SU-DHL-6 (cell line): ENCODE measurements around the gene CD300H.

Source experiments
- EZH2phosphoT487 ChIP-seq: fragments of 200-600 bp; sonication (generic), shearing (Covaris generic); conservative IDR thresholded peaks from 2 replicates; pipeline ENCODE4 v1.6.1; 2018; ENCODE audit warnings: mild to moderate bottlenecking, antibody characterized with exemption, low read length, moderate library complexity, mixed read lengths
- TF ChIP-seq, protein P1 (sequence below): fragments of 200-600 bp; sonication (generic); IDR thresholded peaks from one replicate; pipeline ENCODE4 v1.5.1; 2017; ENCODE audit warnings: antibody characterized with exemption, mild to moderate bottlenecking, low read length, moderate library complexity; ENCODE audit not compliant: insufficient read depth, poor library complexity, severe bottlenecking

DNA sequence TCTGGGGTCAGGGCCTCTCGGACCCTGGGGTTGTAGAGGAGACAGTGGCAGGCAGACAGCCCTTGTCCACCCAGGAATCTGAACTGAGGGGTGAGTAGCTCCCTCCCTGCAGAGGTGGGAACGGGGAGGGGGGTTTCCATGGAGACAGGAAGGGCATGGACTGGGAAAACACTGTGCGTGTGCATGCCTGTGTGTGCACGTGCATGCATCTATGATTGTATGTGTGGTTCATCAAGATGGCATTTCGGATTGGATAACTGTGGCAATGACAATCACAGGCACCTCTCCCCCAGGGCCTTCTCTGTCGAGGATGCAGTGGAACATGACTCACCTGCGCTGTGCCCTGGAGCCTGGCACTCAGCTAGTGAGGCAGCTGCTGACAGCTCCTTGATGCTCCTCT lies 15.3 kb downstream of the CD300H start:
- TF ChIP-seq, protein P1, sequence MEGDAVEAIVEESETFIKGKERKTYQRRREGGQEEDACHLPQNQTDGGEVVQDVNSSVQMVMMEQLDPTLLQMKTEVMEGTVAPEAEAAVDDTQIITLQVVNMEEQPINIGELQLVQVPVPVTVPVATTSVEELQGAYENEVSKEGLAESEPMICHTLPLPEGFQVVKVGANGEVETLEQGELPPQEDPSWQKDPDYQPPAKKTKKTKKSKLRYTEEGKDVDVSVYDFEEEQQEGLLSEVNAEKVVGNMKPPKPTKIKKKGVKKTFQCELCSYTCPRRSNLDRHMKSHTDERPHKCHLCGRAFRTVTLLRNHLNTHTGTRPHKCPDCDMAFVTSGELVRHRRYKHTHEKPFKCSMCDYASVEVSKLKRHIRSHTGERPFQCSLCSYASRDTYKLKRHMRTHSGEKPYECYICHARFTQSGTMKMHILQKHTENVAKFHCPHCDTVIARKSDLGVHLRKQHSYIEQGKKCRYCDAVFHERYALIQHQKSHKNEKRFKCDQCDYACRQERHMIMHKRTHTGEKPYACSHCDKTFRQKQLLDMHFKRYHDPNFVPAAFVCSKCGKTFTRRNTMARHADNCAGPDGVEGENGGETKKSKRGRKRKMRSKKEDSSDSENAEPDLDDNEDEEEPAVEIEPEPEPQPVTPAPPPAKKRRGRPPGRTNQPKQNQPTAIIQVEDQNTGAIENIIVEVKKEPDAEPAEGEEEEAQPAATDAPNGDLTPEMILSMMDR, result no peak
- TF ChIP-seq EZH2phosphoT487, result no peak
